H1 (cell line): ENCODE data around the gene TNRC6C. TPM values are rescaled to one million over a fixed set of nuclear protein-coding genes. Genes with fewer than 3 reads are reported as not detected.

Experiments
- FOSL1 ChIP-seq: IDR thresholded peaks from 2 replicates; pipeline ENCODE4 v1.6.1; 2011; ENCODE audit warnings: mild to moderate bottlenecking, low read depth, low read length, moderate library complexity; ENCODE audit not compliant: insufficient read depth
- GABPA ChIP-seq: IDR thresholded peaks from 2 replicates; pipeline ENCODE4 v1.6.1; 2011; ENCODE audit warnings: mild to moderate bottlenecking, low read length, moderate library complexity, borderline replicate concordance; ENCODE audit not compliant: insufficient read depth
- SP4 ChIP-seq: IDR thresholded peaks from 2 replicates; pipeline ENCODE4 v1.6.1; 2012; ENCODE audit warnings: low read length, inconsistent platforms
- polyA plus RNA-seq, 7 experiments: library from polyadenylated mRNA; depleted of rRNA in 3 of 7; stranded (reverse) in 5 of 7; unstranded in 2 of 7; fragments of >200 nt in 5 of 7; fragments of 200-250 nt in 2 of 7; gene quantifications; 1 replicate in 5 of 7; 2 replicates in 1 of 7; 4 replicates in 1 of 7; pipeline versions ENCODE4 v1.2.1 to v1.2.3, GENCODE V29; 2011 to 2013; ENCODE audit warnings: missing spikeins in 2 of 7, mixed read lengths in 2 of 7
- total RNA-seq: library from RNA; stranded (reverse); fragmentation: NEBNext Ultra II Directional; extraction: Animal tissue kit (Norgen Biotek cat#: 25700); gene quantifications from 2 replicates; pipeline ENCODE4 v1.2.1, GENCODE V29; 2021

Gene TNRC6C
- total and polyA plus RNA-seq, 2 of the 8 experiments (the other 6 are each of a cell fraction or from before 2014, with no cell fraction given): 2.8 to 28.9 TPM

GRCh38 chr17:78116411-78116810, 157.9 kb downstream of the TNRC6C start (continued):
- TF ChIP-seq GABPA: no peak
- no peak for TF ChIP-seq SP4
- TF ChIP-seq FOSL1: no peak
